Measurements from ENCODE around the gene TBL2.
"Not testable (repeated sequence)": the region's sequence is repeated elsewhere in the genome, so short reads cannot be mapped to it uniquely, and the experiment has no call there.

DNA sequence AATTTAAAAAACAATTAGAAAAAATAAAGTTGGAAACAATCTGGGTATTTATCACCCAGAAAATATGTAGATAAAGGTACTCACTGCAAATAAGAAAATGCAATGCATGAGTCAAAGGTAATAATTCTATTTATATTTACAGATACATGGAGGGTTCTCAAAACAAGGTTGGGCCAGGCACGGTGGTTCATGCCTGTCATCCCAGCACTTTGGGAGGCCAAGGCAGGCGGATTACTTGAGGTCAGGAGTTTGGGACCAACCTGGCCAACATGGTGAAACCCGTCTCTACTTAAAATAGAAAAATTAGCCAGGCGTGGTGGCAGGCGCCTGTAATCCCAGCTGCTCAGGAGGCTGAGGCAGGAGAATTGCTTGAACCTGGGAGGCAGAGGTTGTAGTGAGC lies 28.3 kb downstream of the TBL2 start:
- TF ChIP-seq, protein P1, sequence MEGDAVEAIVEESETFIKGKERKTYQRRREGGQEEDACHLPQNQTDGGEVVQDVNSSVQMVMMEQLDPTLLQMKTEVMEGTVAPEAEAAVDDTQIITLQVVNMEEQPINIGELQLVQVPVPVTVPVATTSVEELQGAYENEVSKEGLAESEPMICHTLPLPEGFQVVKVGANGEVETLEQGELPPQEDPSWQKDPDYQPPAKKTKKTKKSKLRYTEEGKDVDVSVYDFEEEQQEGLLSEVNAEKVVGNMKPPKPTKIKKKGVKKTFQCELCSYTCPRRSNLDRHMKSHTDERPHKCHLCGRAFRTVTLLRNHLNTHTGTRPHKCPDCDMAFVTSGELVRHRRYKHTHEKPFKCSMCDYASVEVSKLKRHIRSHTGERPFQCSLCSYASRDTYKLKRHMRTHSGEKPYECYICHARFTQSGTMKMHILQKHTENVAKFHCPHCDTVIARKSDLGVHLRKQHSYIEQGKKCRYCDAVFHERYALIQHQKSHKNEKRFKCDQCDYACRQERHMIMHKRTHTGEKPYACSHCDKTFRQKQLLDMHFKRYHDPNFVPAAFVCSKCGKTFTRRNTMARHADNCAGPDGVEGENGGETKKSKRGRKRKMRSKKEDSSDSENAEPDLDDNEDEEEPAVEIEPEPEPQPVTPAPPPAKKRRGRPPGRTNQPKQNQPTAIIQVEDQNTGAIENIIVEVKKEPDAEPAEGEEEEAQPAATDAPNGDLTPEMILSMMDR (IDR thresholded peaks at IDR 0.05): not testable (repeated sequence)
- not testable (repeated sequence) for TF ChIP-seq BHLHE40 (IDR thresholded peaks at IDR 0.05; ENCODE audit: low read depth, low read length); MAFK (IDR thresholded peaks at IDR 0.05; ENCODE audit: partially characterized antibody); USF2 (IDR thresholded peaks at IDR 0.05); CEBPB (IDR thresholded peaks at IDR 0.05); MAX (IDR thresholded peaks at IDR 0.05); GATA3 (IDR thresholded peaks at IDR 0.05; ENCODE audit: borderline replicate concordance); EHMT2 (IDR thresholded peaks at IDR 0.05; ENCODE audit: low read depth); SMC3 (IDR thresholded peaks at IDR 0.05); RAD21 (conservative IDR thresholded peaks at IDR 0.05 in 1 of 2, IDR thresholded peaks at IDR 0.05 in 1 of 2); BCL3 (IDR thresholded peaks at IDR 0.05); PBX3 (IDR thresholded peaks at IDR 0.05); RFX5 (IDR thresholded peaks at IDR 0.05)
- TF ChIP-seq, protein P2, sequence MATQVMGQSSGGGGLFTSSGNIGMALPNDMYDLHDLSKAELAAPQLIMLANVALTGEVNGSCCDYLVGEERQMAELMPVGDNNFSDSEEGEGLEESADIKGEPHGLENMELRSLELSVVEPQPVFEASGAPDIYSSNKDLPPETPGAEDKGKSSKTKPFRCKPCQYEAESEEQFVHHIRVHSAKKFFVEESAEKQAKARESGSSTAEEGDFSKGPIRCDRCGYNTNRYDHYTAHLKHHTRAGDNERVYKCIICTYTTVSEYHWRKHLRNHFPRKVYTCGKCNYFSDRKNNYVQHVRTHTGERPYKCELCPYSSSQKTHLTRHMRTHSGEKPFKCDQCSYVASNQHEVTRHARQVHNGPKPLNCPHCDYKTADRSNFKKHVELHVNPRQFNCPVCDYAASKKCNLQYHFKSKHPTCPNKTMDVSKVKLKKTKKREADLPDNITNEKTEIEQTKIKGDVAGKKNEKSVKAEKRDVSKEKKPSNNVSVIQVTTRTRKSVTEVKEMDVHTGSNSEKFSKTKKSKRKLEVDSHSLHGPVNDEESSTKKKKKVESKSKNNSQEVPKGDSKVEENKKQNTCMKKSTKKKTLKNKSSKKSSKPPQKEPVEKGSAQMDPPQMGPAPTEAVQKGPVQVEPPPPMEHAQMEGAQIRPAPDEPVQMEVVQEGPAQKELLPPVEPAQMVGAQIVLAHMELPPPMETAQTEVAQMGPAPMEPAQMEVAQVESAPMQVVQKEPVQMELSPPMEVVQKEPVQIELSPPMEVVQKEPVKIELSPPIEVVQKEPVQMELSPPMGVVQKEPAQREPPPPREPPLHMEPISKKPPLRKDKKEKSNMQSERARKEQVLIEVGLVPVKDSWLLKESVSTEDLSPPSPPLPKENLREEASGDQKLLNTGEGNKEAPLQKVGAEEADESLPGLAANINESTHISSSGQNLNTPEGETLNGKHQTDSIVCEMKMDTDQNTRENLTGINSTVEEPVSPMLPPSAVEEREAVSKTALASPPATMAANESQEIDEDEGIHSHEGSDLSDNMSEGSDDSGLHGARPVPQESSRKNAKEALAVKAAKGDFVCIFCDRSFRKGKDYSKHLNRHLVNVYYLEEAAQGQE (IDR thresholded peaks at IDR 0.05): not testable (repeated sequence)

All from A549 (cell line).